ENCODE measurements around the gene FMN1. TPM values are rescaled to one million over a fixed set of nuclear protein-coding genes. Genes with fewer than 3 reads are reported as not detected.

Gene FMN1
- total and polyA plus RNA-seq, 2 of the 13 experiments (the other 11 are each of a cell fraction or from before 2014, with no cell fraction given), result 0.20 to 0.60 TPM

- no peak for TF ChIP-seq ZBTB44 (CRISPR knock-in tag; IDR thresholded peaks at IDR 0.05)
- TF ChIP-seq FOSL2 (CRISPR knock-in tag; IDR thresholded peaks at IDR 0.05), result peak; percentile 87
- TF ChIP-seq EHMT2 (IDR thresholded peaks at IDR 0.05; ENCODE audit: borderline replicate concordance, low read depth, low read length), result no peak
- peak; percentile 12; the same call in 1 of the 2 replicates for TF ChIP-seq RARA (CRISPR knock-in tag; IDR thresholded peaks at IDR 0.05)
- TF ChIP-seq NCOA5 (CRISPR knock-in tag; IDR thresholded peaks at IDR 0.05), result no peak
- TF ChIP-seq CTCF (CRISPR knock-in tag; IDR thresholded peaks at IDR 0.05), result peak; percentile 31
- TF ChIP-seq ELF3 (CRISPR knock-in tag; IDR thresholded peaks at IDR 0.05), result 0 out of 2 replicates have a peak, but pooled peaks have one; percentile 15
- TF ChIP-seq MAFK (conservative IDR thresholded peaks at IDR 0.05 in 1 of 2, IDR thresholded peaks at IDR 0.05 in 1 of 2; ENCODE audit: low read length in 2 of 2), result peak; percentile 67 to 79
- TF ChIP-seq SOX13 (IDR thresholded peaks at IDR 0.05), result peak; percentile 49; the same call in 1 of the 2 replicates
- peak in 1 of 2 experiments; percentile 54; a peak in 1 of 4 replicates for TF ChIP-seq SOX13 (CRISPR knock-in tag; conservative IDR thresholded peaks at IDR 0.05 in 1 of 2, IDR thresholded peaks at IDR 0.05 in 1 of 2)
Observed at GRCh38 chr15:33201491-33202231, 7.1 kb upstream of the FMN1 start (continued).

Measured in HepG2 (cell line).